HG03175 (cell line): ENCODE measurements around the gene KLHDC4.
"Not testable (repeated sequence)": the region's sequence is repeated elsewhere in the genome, so short reads cannot be mapped to it uniquely, and the experiment has no call there.

Source experiments
- ATAC-seq: cut with Tn5 transposase; IDR thresholded peaks from one replicate; pipeline ENCODE4 v1.9.1; 2021; ENCODE audit warnings: mild to moderate bottlenecking, moderate library complexity; ENCODE audit not compliant: unreplicated experiment

KLHDC4 gene

DNA sequence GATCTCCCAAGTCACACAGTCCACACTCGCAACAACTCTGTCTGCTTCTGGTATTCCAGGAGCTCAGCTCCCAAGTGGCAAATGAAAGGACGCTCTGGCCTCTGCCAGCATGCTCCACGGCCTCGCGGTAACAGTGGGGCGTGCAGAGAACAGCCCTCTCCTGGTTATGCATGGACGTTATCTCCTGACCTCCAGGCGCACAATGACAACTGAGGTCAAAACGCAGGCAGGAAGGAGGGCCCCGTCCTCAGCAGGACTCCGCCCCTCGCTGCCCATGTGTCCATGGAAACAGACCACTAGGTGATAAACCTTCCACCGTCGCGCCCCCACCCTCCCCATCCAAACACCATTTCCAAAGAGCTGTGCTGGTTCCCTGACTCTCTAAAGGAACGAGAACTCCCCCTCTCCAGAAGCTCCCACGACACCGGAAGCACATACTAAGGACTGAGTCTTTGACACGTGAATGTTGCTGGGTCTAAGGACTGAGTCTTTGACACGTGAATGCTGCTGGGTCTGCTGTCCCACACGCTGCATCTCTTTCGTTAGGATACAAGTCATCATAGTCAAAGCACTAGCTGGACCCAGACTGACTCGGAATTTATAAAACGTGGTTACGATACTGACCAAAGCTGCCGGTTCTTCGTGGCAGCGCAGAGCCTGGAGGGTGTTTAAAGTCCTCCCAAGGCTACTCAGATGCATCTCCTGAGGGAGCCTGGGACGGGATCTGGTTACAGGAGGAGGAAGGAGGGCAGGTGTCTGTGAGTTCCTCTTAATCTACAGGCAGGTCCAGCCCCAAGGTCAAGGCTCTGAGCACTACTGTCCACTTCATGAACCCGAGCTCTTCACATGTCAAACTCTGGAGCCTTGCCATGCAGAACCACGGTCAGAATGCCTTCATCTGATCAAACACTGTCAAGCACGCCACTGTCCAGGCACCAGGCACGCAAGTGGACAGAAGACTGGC, 43.9 kb downstream of the KLHDC4 start:
- ATAC-seq, result no peak

DNA sequence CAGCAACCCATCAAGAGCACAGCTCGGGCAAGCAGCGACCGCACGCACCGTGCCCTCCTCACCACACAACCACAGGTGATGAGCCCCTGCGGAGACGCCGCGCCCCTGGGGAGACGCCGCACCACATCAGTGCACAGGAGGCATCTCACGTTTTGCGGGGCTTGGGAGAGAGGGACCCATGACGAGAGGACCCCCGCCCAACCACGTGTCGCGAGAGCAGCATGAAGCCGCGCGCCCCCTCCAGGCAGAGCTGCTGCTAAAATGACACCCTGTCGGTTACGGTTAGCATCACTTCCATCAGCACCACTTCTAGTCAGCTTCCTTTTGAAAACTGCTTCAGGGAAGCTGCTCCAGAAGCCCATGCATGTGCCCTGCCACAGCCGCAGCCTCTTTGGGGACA, 45.3 kb downstream of the KLHDC4 start:
- no peak for ATAC-seq

DNA sequence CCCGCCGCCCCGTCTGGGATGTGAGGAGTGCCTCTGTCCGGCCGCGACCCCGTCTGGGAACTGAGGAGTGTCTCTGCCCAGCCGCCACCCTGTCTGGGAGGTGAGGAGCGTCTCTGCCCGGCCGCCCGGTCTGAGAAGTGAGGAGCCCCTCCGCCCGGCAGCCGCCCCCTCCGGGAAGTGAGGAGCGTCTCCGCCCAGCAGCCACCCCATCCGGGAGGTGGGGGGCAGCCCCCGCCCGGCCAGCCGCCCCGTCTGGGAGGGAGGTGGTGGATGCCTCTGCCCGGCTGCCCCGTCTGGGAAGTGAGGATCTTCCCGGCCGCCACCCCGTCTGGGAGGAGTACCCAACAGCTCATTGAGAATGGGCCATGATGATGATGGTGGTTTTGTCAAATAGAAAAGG, 47.0 kb downstream of the KLHDC4 start:
- ATAC-seq, result not testable (repeated sequence)

DNA sequence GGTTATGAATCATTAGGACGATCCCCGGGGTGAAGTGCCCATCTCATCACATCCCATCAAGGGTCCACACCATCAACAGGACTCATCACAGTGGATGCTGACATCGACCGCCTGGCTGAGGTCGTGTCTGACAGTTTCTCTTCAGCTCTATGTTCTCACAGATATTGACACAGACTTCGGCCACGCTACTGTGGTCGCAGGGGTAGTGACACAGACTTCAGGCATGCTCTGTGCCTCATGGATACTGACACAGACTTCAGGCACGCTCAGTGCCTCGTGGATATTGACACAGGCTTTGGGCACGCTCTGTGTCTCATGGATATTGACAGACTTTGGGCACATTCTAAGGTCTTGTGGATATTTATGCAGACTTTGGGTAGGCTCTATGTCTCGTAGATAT, 50.1 kb downstream of the KLHDC4 start:
- ATAC-seq, result no peak

DNA sequence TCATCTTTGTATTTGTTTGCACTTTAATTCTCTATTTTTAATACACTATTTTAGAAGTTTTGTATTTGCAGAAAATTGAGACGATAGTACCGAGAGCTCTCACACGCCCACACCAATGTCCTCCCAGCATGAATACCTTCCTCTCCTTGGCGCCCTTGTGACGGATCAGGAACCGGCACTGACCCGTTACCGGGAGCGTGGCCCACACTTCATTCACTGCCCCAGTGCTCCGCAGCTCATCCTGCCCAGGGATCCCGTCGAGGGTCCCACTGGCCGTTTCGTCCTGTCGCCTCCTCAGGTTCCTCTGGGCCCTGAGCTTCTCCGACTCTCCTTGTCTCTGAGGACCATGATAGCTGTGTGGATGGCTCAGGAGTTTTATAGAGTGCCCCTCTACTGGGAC, 50.6 kb downstream of the KLHDC4 start:
- ATAC-seq, result no peak

DNA sequence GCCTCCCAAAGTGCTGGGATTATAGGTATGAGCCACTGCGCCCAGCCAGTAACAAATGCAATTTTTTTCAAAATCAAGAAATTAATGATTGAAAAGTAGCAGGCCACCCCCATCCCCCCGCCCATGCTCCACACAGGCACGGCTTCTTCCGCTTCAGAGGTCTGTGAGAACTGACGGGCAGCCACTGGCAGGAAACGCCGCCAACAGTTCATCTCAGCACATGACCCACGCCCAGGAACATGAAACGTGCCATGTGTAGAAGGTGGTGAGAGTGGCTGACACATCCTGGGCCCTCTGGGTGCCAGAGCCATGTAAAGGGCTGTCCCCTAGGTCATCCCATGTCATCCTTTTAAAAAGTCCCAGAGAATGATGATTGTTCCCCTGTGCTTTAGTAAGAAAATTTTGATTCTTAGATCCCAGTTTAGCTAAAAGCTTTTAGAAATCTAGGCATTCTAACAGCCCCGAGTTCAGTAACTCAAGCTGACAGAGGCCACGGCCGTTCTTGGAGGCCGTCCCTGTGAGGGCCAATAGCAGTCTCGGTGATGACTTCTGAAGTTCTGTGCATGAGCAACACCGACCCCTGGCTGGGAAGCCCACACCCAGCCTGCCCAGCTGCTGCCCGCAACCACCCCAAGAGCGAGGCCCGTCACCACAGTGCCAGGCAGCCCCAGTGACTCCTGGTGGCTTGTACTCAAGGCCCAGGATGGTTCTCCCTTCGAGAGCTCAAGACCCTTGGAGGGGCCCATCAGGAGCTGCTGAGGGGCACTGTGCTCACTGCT, 52.1 kb downstream of the KLHDC4 start:
- no peak for ATAC-seq

DNA sequence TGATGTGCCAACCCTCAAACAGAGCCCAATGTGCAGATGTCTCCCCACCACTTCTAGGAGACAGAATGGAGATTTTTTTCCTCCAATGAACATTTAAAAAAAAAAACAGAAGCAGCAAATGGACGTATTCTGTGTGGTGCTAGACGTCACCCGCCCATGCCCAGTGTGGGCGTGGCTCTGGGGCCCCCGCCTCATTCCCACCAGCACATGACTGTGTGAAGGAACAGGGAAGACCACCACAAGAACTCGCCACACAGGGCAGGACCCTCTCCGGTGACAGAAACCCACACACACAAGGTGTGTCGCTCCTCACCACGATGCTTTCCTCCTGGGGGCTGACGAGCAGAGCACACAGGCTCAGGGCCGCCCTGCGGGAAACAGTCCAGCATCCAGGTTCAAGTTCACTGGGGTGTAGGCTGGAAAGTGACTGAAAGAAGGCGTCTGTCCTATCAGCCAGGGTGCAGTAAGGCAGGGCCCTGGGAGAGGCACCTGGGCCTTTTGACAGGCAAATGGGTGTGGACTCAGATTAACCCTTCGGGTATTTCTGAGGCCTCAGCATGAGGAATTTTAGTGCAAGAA, 53.5 kb downstream of the KLHDC4 start:
- ATAC-seq, result no peak

DNA sequence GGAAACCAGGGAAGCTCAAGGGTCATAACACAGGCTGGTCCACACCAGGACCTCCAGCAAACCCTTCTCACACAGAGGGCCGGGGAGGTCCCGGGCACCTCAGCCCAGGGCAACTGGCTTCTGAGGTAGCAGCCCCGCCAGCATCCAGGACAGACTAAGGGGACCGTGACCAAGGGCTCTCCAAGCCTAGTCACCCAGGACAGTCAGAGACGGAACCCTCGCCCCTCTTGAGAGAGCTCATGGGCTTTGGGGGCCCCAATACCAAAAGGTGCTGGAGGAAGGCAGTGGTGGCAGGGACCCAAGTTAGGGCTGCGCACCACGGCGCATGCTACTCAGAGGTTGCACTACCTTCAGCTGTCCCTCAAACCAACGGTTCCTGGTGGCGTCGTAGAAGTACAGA, 54.9 kb downstream of the KLHDC4 start:
- ATAC-seq, result no peak

DNA sequence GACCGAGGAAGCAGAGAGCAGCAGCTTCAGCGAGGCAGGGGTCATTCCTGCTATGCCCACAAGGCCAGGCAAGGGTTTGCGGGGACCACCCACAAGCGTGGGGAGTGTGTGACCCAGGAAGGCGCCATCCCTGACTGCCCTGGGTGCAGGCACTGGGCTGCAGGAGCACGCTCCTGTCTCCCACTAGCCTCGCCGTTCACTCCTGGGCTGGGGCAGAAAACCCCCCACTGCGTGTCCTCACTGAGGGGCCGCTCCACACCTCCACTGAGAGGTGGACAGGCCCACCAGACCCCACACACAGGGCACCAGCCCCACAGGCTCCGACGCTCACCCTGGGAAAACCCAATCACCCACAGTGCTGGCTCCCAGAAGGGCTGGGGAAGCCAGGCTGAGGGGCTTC, 56.1 kb downstream of the KLHDC4 start:
- ATAC-seq, result no peak

DNA sequence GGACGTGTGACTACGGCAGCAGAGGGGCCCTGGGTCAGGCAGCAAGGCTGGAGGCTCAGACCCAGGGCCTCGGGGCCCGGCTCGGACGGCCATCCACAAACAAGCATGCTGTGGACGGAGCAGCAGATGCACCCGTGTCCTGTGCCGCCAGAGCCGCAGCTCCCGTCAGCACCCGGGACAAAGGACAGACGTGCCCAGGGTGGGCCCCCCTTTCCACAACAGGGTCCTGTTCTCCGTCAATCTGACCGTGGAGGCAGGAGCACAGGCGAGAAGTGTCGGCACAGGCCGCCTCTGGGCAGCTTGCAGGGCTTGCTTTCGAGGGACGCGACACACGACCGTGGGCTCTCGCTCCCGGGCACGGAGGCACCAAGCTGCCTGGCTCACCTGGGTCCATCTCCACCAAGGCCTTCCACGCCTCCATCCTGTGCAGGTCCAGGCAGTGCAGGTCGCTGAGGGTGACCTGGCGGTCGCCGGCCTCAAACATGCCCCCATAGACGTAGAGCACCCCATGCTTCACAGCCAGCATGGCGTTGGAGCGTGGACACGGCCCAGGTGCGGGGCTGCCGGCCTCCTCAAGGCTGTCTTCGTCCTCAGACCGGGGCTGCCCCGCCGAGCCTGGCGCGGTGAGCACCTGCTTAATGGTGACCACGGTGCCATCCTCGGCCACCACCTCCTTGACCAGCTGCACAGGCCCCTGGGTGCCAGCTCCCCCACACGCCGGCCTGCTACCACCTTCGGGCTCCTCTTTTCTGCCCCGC, 56.7 kb downstream of the KLHDC4 start:
- ATAC-seq, result no peak

DNA sequence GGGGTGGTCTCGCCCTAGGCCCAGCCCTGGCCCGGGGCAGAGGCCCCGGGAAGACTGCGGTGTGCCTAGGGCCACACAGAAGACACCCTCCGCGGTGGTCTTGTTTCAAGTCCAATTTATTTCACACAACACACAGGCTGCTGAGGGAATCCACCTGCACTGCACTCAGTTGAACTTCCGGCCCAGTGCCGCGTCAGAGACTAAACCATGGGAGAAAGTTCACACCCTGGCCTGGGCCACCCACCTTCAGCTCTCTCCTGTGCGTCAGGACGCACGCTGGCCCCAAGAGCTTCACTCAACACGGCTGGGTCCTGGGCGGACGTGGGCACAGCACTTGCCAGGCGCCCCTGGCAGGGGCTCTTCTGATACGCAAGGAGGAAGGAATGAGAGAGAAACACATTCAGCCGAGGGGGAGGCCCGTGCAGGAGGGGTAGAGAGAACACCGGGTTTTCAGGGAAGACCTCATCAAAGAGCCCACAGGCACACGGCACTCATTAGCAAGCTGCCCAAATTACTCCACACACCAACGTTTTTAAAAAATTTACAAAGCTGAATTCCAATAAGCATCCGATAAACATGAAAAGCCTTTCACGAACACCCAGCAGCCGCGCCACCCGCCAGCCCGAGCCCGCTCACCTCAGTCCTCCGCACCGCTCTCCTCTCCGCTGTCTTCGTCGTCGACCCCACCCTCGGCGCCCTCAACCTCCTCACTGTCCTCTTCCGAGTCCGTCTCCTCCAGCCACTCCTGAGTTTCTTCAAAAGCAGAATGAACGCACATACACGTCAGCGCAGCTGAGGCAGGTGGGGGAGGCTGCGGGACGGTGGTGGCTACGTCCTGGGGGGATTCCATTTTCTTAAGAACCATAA, 57.8 kb downstream of the KLHDC4 start:
- ATAC-seq, result no peak

DNA sequence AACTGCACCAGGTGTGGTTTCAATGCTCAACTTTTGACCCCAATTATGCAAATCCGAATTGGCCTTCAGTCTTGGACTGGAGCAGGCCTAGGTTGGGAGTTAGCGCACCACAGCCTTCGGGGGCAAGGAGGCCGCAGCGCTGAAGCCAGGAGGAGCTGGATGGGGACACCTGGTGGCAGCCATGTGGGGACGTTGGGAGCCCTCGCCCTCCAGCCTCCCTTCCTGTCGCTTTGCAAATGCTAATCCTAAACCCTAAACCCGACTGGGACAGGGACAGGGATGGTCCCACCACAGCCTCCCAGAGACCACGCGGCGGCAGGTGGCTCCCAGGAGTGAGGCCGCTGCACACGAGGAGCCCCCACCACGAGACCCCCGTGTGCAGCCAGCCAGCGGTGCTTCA, 58.7 kb downstream of the KLHDC4 start:
- ATAC-seq, result no peak

DNA sequence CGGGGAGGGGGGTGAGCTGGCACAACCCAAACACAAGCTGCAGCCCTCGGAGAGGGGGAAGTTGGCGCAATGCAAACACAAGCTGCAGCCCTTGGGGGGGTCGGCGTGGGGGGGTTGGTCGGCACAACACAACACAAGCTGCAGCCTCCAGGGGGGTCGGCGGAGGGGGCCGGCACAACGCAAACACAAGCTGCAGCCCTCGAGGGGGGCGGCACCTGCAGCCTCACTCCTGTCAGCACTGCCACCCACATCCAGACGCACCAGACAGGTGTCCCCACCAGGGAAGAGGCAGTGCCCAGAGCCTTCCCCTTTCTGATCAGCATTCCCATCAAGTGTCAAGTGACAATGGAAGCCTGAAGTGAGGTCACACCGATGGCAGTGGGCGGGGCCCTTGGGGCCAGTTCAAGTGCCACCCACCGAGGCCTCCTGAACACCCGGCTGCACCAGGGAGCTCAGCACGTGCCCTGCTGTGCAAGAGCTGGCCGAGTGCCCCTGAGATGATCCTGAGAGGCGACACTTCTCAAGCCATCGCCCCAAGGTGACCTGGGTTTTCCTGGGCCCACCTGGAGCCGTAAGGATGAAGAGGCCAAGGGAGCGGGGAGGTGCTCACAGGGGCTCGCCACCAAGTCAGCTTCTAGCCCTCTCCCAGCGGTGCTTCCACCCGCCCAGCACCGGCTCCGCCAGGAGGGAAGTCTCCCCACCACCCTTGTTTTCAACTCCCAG, 59.3 kb downstream of the KLHDC4 start:
- ATAC-seq, result no peak

DNA sequence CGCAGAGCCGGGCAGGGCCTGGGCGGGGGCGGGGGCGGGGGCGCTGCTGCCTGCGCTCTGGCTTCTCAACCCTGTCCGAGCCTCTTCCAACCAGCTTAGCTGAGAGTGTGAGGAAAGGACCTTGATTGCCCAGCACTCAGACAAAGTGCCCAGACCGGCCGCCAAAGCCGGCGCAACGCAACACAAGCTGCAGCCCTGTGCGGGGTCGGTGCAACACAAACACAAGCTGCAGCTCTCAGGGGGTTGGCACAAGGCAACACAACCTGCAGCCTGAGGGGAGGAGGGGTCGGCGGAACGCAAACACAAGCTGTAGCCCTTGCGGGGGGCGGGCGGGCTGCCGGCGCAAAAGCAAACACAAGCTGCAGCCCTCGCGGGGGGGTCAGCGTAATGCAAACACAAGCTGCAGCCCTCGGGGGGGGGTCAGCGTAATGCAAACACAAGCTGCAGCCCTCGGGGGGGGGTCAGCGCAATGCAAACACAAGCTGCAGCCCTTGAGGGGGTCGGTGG, 60.0 kb downstream of the KLHDC4 start:
- no peak for ATAC-seq

DNA sequence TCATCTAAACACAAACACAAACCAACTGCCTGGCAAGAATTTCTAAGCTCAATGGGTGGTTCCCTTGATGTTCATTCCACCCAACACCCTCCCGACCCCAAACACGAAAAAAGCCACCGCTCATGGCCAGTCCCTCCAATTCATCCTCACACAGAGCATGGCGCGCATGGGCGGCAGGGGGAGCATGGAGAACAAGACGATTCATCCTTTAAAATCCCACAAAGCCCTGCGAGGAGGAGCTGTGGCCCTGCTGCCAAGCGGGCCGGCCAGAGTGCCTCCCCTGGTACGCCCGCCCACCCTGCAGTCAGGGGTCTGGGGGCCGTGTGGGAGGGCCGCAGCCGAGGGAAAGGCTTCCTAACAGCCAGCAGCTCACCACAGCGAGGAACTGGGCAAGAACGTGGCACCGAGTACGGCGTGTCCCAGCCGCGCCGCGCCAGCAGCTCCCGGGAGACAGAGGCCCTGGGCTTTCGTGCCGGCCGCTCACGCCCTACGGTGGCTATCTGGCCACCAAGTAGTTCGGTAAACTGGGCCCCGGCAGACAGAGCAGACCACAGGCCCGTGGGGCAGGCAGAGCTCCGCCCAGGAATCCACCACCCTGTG, 60.9 kb downstream of the KLHDC4 start:
- no peak for ATAC-seq

DNA sequence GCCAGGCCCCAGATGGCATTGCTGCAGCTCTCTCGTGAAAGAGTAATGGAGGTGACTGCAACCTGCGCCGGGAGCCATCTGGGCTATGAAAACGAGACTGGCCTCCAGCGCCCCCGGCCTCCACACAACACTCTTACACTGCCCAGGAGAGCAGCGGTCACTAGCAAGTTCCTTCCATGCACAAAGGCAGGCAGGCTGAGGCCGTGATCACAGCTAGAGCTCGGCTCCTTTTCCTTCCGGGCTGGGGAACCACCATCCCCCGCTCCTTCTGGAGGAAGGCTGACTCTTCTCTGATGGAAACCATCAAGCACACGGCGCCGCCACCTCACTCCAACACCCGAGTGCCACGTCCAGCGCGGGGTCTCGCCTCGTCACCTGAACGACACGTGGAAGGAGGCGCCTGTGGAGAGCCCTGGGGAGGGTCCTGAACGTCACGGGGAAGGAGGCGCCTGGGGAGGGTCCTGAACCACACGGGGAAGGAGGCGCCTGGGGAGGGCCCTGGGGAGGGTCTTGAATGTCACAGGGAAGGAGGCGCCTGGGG, 61.9 kb downstream of the KLHDC4 start:
- ATAC-seq, result no peak

DNA sequence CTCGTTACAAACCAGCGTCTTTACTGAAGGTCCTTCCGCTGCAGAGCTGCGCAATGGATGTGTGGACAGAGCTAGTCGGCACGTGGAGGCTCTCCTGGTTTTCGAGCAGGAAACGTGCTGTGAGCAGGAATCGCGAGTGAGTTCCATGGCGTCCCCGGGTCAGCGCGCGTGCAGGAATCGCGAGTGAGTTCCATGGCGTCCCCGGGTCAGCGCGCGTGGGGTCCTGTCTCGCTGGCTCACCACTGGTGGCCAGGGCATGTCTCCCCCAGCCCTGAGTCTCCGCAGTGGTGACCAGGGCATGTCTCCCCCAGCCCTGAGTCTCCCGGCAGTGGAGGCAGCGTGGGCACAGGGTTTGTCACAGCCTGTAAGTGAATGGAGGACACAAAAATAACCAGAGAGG, 62.7 kb downstream of the KLHDC4 start:
- no peak for ATAC-seq

DNA sequence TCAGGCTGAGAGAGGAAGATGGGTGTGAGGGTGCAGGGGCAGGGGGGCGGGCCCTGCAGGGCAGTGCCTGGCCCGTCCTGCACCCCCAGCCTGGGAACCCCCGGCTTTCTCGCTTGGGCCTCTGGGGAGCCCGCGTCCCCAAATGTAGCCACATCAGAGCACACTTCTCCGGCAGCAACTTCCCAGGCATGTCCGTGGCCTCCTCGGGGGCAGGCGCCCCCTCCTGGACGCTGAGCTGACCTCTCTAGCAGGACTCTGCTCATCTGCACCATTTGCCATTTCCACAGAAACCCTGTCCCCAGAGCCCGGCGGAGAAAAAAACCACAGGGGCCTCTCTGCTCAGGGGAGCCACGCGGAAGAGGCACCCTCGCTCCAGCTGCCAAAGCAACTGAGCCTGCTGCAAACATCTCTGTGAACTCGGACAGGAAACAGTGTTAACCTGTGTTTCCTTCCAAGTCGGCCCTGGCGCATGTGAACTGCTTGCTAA, 63.4 kb downstream of the KLHDC4 start:
- ATAC-seq, result peak; percentile 51
